GM19467 (cell line): ENCODE data around the gene DVL1.

Source experiments
- ATAC-seq: cut with Tn5 transposase; IDR thresholded peaks from one replicate; pipeline ENCODE4 v1.9.1; 2021; ENCODE audit warnings: mild to moderate bottlenecking, moderate library complexity; ENCODE audit not compliant: unreplicated experiment

DVL1 gene

GRCh38 chr1:1356796-1357401, 7.7 kb upstream of the DVL1 start:
- no peak for ATAC-seq

- ATAC-seq, result no peak
Observed at GRCh38 chr1:1356166-1356795, 7.1 kb upstream of the DVL1 start.

GRCh38 chr1:1355416-1355815, 6.2 kb upstream of the DVL1 start:
- no peak for ATAC-seq

- no peak for ATAC-seq
Observed at GRCh38 chr1:1354271-1355247, 5.3 kb upstream of the DVL1 start.

GRCh38 chr1:1353389-1354151, 4.4 kb upstream of the DVL1 start:
- ATAC-seq, result no peak

GRCh38 chr1:1352786-1353388, 3.7 kb upstream of the DVL1 start:
- ATAC-seq, result no peak

- no peak for ATAC-seq
Observed at GRCh38 chr1:1351511-1352427, 2.6 kb upstream of the DVL1 start.

GRCh38 chr1:1348420-1349255, 580 bp downstream of the DVL1 start:
- ATAC-seq, result peak; percentile 22

GRCh38 chr1:1347663-1348419, 1.4 kb downstream of the DVL1 start:
- no peak for ATAC-seq

GRCh38 chr1:1347026-1347595, 2.1 kb downstream of the DVL1 start:
- ATAC-seq, result no peak

- ATAC-seq, result no peak
Observed at GRCh38 chr1:1346501-1346890, 2.7 kb downstream of the DVL1 start.

GRCh38 chr1:1345860-1346500, 3.2 kb downstream of the DVL1 start:
- ATAC-seq, result no peak

- ATAC-seq, result no peak
Observed at GRCh38 chr1:1345384-1345783, 3.8 kb downstream of the DVL1 start.

- ATAC-seq, result no peak
Observed at GRCh38 chr1:1344655-1345361, 4.4 kb downstream of the DVL1 start.

GRCh38 chr1:1343811-1344421, 5.3 kb downstream of the DVL1 start:
- ATAC-seq, result no peak

GRCh38 chr1:1342584-1343115, 6.6 kb downstream of the DVL1 start:
- no peak for ATAC-seq
